Activated naive CD4-positive, alpha-beta T cell treated with anti-CD3 and anti-CD28 coated beads for 36 hours (primary cell): Measurements from ENCODE around the gene KIF17. TPM values are rescaled to one million over a fixed set of nuclear protein-coding genes. Genes with fewer than 3 reads are reported as not detected.

Experiments
- CTCF ChIA-PET: fragments of 350-600 bp; sonication (Branson Sonifier 250); formaldehyde crosslinking; loops from one replicate; lab custom pipeline; 2021; ENCODE audit warnings: antibody characterized with exemption; lab: Charles Lee
- DNase-seq: peaks from one replicate; pipeline ENCODE4 v3.0.0-alpha.2; 2020
- H3K27ac Mint-ChIP-seq: one replicate; pipeline ENCODE4 v1.8.0; 2021; ENCODE audit warnings: mild to moderate bottlenecking, mixed read lengths
- H3K27me3 Mint-ChIP-seq: one replicate; pipeline ENCODE4 v1.8.0; 2021; ENCODE audit warnings: low read depth, mixed read lengths
- H3K36me3 Mint-ChIP-seq: one replicate; pipeline ENCODE4 v1.8.0; 2021; ENCODE audit warnings: low read depth, mixed read lengths
- H3K4me1 Mint-ChIP-seq: one replicate; pipeline ENCODE4 v1.8.0; 2021; ENCODE audit warnings: low read depth, mixed read lengths
- H3K4me3 Mint-ChIP-seq: one replicate; pipeline ENCODE4 v1.8.0; 2021; ENCODE audit warnings: mild to moderate bottlenecking, moderate library complexity, mixed read lengths
- H3K9me3 Mint-ChIP-seq: one replicate; pipeline ENCODE4 v1.8.0; 2021; ENCODE audit warnings: mixed read lengths
- intact Hi-C: fragments of 100-400 bp; cut with micrococcal nuclease; formaldehyde crosslinking; loops from one replicate; pipeline ENCODE4 v1.15.1; 2023
- total RNA-seq, 2 experiments: library from RNA; stranded (reverse); gene quantifications; one replicate each; pipeline ENCODE4 v1.2.3, GENCODE V29; 2021

Gene KIF17
- total RNA-seq, 2 experiments from 2014 or later, result not detected

- Mint-ChIP-seq H3K9me3 (no peaks in the 10 kb centered on the region), H3K36me3 (peaks cover 6% of the 10 kb centered on the region), H3K27ac (no peak within 1 kb of the TSS), H3K4me1 (peaks cover 10% of the 10 kb centered on the region), H3K27me3 (peaks cover 32% of the 10 kb centered on the region), H3K4me3 (peak within 1 kb of the TSS; percentile 79)
- intact Hi-C loops, result loop anchor here (1.0 kb wide), 4 partner anchors 36 to 443 kb away; no protein-coding TSS in a partner anchor
- CTCF ChIA-PET, result interaction anchor here (1.4 to 2.5 kb wide), 2 partner anchors 17 to 36 kb away, joined by 3 to 10 read pairs; no protein-coding TSS in a partner anchor
- DNase-seq, result peak; percentile 88
These were observed 15.0 kb upstream of the KIF17 start, which contains the start of gene SH2D5 for GRCh38 chr1:20732588-20733359. Gene SH2D5 (minus strand): TSS chr1:20732703. CDS start chr1:20728044, 4,659 bp downstream.

- CTCF ChIA-PET, result interaction anchor here (2.5 kb wide), 1 partner anchor 35 kb away, joined by 10 read pairs; no protein-coding TSS in a partner anchor
- Mint-ChIP-seq H3K9me3 (no peaks in the 10 kb centered on the region), H3K4me3 (peak overlapping the region; percentile 79), H3K4me1 (peaks cover 10% of the 10 kb centered on the region), H3K36me3 (peaks cover 6% of the 10 kb centered on the region), H3K27ac (no peak overlapping the region), H3K27me3 (peaks cover 32% of the 10 kb centered on the region)
- intact Hi-C loops, result no loop called here
- DNase-seq, result peak; percentile 58
These were observed 14.3 kb upstream of the KIF17 start for GRCh38 chr1:20732071-20732587.

GRCh38 chr1:20731057-20731991, 13.5 kb upstream of the KIF17 start:
- H3K36me3 Mint-ChIP-seq, result peaks cover 5% of the 10 kb centered on the region
- intact Hi-C loops, result no loop called here
- no peak for DNase-seq
- peak overlapping the region; percentile 67 for H3K4me3 Mint-ChIP-seq
- peaks cover 32% of the 10 kb centered on the region for H3K27me3 Mint-ChIP-seq
- peaks cover 10% of the 10 kb centered on the region for H3K4me1 Mint-ChIP-seq
- CTCF ChIA-PET, result interaction anchor here (0.7 to 0.9 kb wide), 3 partner anchors 33 to 101 kb away, joined by 3 to 5 read pairs (median 3); no protein-coding TSS in a partner anchor
- H3K27ac Mint-ChIP-seq, result no peak overlapping the region
- no peaks in the 10 kb centered on the region for H3K9me3 Mint-ChIP-seq

GRCh38 chr1:20730690-20731056, 12.9 kb upstream of the KIF17 start:
- Mint-ChIP-seq H3K27ac (no peak overlapping the region), H3K4me1 (peaks cover 10% of the 10 kb centered on the region), H3K27me3 (peaks cover 32% of the 10 kb centered on the region), H3K9me3 (no peaks in the 10 kb centered on the region), H3K36me3 (peaks cover under 1% of the 10 kb centered on the region), H3K4me3 (peak overlapping the region; percentile 6)
- CTCF ChIA-PET, result interaction anchor here (0.7 to 0.9 kb wide), 3 partner anchors 33 to 101 kb away, joined by 3 to 5 read pairs (median 3); no protein-coding TSS in a partner anchor
- no peak for DNase-seq
- intact Hi-C loops, result no loop called here

GRCh38 chr1:20729990-20730689, 12.3 kb upstream of the KIF17 start:
- Mint-ChIP-seq H3K27ac (no peak overlapping the region), H3K4me1 (peaks cover 10% of the 10 kb centered on the region), H3K36me3 (no peaks in the 10 kb centered on the region), H3K4me3 (peak overlapping the region; percentile 13), H3K9me3 (no peaks in the 10 kb centered on the region), H3K27me3 (peaks cover 32% of the 10 kb centered on the region)
- DNase-seq, result no peak
- intact Hi-C loops, result no loop called here
- CTCF ChIA-PET, result interaction anchor here (0.9 to 1.1 kb wide), 2 partner anchors 33 kb away, joined by 5 read pairs; no protein-coding TSS in a partner anchor

GRCh38 chr1:20729155-20729931, 11.5 kb upstream of the KIF17 start:
- Mint-ChIP-seq H3K36me3 (no peaks in the 10 kb centered on the region), H3K9me3 (no peaks in the 10 kb centered on the region), H3K4me1 (peaks cover 10% of the 10 kb centered on the region), H3K27ac (no peak overlapping the region), H3K27me3 (peaks cover 32% of the 10 kb centered on the region), H3K4me3 (no peak overlapping the region)
- CTCF ChIA-PET, result interaction anchor here (1.1 kb wide), 1 partner anchor 32 kb away, joined by 5 read pairs; no protein-coding TSS in a partner anchor
- no peak for DNase-seq
- intact Hi-C loops, result no loop called here

GRCh38 chr1:20728371-20729154, 10.8 kb upstream of the KIF17 start:
- Mint-ChIP-seq H3K36me3 (no peaks in the 10 kb centered on the region), H3K4me3 (no peak overlapping the region), H3K4me1 (peaks cover 10% of the 10 kb centered on the region), H3K27me3 (peaks cover 29% of the 10 kb centered on the region), H3K27ac (no peak overlapping the region), H3K9me3 (no peaks in the 10 kb centered on the region)
- DNase-seq, result no peak
- CTCF ChIA-PET, result interaction anchor here (1.1 kb wide), 2 partner anchors 31 to 32 kb away, joined by 4 to 5 read pairs; no protein-coding TSS in a partner anchor
- intact Hi-C loops, result no loop called here

DNA sequence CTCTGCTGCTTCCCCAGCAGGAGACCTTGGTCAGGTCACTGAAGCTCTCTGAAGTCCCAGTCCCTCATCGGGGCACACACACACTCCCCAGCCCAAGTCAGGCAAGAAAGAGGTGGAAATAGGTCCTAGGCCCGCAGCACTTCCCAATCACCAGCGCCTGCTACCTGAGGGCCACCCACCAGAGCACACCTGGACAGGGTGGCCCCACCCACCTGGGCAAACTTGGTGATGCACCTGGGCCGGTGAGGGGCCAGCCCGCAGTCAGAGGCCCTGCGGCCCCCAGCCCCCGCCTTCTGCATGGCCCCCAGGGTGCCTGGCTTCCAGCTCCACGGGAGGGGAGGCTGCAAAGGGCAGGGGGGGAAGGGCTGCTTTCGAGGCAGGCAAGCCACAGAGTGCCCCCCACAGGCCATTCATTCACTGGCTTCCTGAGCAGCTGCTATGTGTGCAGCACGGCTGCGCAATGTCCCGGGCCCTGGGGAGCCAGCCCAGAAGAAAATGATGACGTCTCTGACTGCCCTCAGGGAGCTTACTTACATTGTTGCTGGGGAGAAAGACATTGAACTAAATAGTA, 10.0 kb upstream of the KIF17 start:
- H3K9me3 Mint-ChIP-seq, result no peaks in the 10 kb centered on the region
- H3K36me3 Mint-ChIP-seq, result no peaks in the 10 kb centered on the region
- CTCF ChIA-PET, result interaction anchor here (0.6 to 1.1 kb wide), 2 partner anchors 31 to 873 kb away, joined by 4 to 7 read pairs; no protein-coding TSS in a partner anchor
- no peak overlapping the region for H3K27ac Mint-ChIP-seq
- H3K4me1 Mint-ChIP-seq, result peaks cover 6% of the 10 kb centered on the region
- no peak for DNase-seq
- peaks cover 29% of the 10 kb centered on the region for H3K27me3 Mint-ChIP-seq
- no peak overlapping the region for H3K4me3 Mint-ChIP-seq
- intact Hi-C loops, result no loop called here

DNA sequence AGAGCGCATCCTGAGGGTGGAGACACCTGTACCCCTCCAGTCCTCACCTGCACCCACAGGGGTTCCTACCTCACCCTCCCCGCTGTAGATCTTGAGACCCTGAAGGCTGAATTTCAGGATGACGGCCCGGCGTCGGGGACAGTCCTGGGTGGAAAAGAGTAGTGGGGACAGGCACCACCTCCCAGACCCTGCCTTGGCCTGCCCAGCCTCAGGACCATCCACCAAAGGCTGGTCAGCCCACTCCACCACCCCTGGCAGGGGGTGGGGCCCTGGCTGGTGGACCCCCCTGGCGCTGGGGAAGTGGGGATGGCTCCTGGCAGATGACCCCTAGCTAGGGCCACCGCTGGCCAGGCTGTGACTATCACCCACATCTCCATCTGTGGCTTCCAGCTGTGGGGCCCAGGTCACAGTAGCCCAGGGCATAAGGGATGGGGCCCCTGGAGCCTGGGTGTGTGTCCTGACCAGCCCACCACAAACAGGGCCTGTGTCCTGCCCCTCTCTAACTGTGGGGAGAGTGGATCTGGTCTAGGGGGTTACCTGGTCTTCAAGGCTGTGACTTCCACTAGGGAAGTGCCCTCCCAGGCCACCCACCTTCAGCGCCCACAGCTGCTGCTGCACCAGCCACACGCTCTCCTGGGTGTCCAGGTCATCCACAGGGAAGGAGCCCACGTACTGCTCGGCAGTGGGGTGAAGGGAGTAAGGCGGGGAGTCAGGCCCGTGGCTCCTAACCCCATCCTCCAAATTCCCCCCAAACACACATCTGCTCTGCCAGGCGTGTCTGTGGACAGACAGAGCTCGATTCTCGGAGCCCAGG, 9.3 kb upstream of the KIF17 start:
- CTCF ChIA-PET, result interaction anchor here (1.1 kb wide), 1 partner anchor 30 kb away, joined by 4 read pairs; no protein-coding TSS in a partner anchor
- no peaks in the 10 kb centered on the region for H3K36me3 Mint-ChIP-seq
- no peak for DNase-seq
- no peaks in the 10 kb centered on the region for H3K9me3 Mint-ChIP-seq
- H3K4me3 Mint-ChIP-seq, result no peak overlapping the region
- H3K27ac Mint-ChIP-seq, result no peak overlapping the region
- no peaks in the 10 kb centered on the region for H3K4me1 Mint-ChIP-seq
- H3K27me3 Mint-ChIP-seq, result peaks cover 27% of the 10 kb centered on the region
- intact Hi-C loops, result no loop called here
